HUES64 (cell line): Measurements from ENCODE around the gene CMIP.

Experiments
- H3K27ac ChIP-seq: 2 replicates; pipeline ENCODE4 v1.7.0; 2013; ENCODE audit warnings: low read depth, low read length, inconsistent platforms
- H3K27me3 ChIP-seq: 2 replicates; pipeline ENCODE4 v1.6.1; 2013; ENCODE audit warnings: mild to moderate bottlenecking, low read length; ENCODE audit not compliant: insufficient read depth
- H3K36me3 ChIP-seq: 2 replicates; pipeline ENCODE4 v1.6.1; 2013; ENCODE audit warnings: mild to moderate bottlenecking, low read length; ENCODE audit not compliant: insufficient read depth
- H3K4me1 ChIP-seq: 2 replicates; pipeline ENCODE4 v1.6.1; 2013; ENCODE audit warnings: mild to moderate bottlenecking, low read length, moderate library complexity; ENCODE audit not compliant: insufficient read depth
- H3K4me3 ChIP-seq: 2 replicates; pipeline ENCODE4 v1.5.1; 2013; ENCODE audit warnings: mild to moderate bottlenecking, low read length, moderate library complexity
- H3K9ac ChIP-seq: 2 replicates; pipeline ENCODE4 v1.6.1; 2013; ENCODE audit warnings: mild to moderate bottlenecking, low read depth, low read length
- H3K9me3 ChIP-seq: 2 replicates; pipeline ENCODE4 v1.6.1; 2013; ENCODE audit warnings: low read depth, low read length; ENCODE audit not compliant: insufficient read depth
- WGBS: fragments of 150-250, 120-280 bp; methylation state at CpG from one replicate; pipeline ENCODE4 v1.1.7; 2013; ENCODE audit warnings: missing lambda C conversion rate; 5-methylcytosine and 5-hydroxymethylcytosine counted together

CMIP gene

GRCh38 chr16:81620029-81620428 is 175.4 kb downstream of the CMIP start:
- no peak overlapping the region for H3K27ac ChIP-seq
- peaks cover 15% of the 10 kb centered on the region for H3K36me3 ChIP-seq
- no peak overlapping the region for H3K9ac ChIP-seq
- no peaks in the 10 kb centered on the region for H3K27me3 ChIP-seq
- no peaks in the 10 kb centered on the region for H3K4me1 ChIP-seq
- H3K4me3 ChIP-seq, result no peak overlapping the region
- H3K9me3 ChIP-seq, result no peaks in the 10 kb centered on the region
- 94% methylated on average over 4 of the region's 4 CpGs for WGBS

- no peaks in the 10 kb centered on the region for H3K27me3 ChIP-seq
- WGBS, result 87% methylated on average over 9 of the region's 9 CpGs
- H3K4me1 ChIP-seq, result no peaks in the 10 kb centered on the region
- H3K27ac ChIP-seq, result no peak overlapping the region
- H3K9ac ChIP-seq, result no peak overlapping the region
- peaks cover 15% of the 10 kb centered on the region for H3K36me3 ChIP-seq
- H3K9me3 ChIP-seq, result no peaks in the 10 kb centered on the region
- H3K4me3 ChIP-seq, result no peak overlapping the region
Measured at GRCh38 chr16:81620796-81621195, 176.2 kb downstream of the CMIP start.

DNA sequence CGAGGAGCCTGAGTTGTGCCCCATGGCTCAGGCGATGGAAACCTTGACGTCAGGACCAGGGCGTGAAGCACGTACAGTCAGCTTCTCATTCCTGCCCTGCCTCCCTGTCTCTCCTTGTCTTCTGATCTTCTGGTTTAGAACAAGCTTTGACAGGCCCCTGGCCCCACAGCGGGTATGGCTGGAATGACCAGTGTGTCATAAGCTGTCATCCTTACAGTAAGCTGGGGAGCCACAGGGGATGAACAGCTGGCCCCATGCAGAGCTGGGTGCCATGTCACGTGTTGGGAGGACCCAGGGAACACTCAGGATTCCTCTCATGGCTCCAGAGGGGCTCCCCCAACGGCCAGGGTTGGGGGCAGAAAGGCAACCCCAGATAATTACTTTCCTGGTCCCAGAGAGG is 176.9 kb downstream of the CMIP start:
- Histone ChIP-seq H3K9ac (no peak overlapping the region), H3K36me3 (peaks cover 12% of the 10 kb centered on the region), H3K4me1 (no peaks in the 10 kb centered on the region), H3K9me3 (no peaks in the 10 kb centered on the region), H3K4me3 (no peak overlapping the region), H3K27ac (no peak overlapping the region), H3K27me3 (no peaks in the 10 kb centered on the region)
- 93% methylated on average over 8 of the region's 8 CpGs for WGBS

DNA sequence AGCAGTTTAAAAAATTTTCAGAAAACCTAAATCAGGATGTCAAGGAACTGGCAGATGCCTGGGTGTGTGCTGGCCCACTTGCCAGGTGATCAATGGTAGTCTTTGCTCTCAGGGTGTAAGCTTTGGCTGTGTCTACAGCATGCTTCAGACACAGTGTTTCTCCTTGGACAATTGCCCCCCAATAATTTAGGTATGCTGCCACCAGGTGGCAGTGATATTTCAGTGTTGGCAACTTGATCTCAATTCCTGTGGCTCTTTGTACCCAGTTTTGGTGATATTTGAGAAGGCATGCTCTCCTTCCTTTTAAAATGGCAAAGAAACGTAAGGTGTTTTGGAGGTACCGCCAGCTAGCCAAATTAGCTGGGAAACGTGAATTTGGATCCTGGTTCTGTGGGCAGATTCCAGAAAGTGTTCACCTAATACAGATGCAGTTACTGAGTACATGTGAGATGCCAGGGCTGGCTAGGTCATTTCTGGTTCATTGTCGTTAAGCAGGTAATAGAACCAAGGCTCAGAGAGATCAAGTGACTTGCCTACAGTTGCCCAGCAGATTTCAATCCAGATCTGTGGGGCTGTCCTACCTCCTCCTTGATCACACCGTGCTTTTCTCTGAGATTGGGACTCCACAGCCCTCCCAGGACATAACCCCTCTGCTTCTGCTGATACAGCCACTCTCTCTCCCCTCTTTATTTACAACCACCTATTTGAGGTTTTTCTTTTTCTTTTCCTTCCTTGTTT is 178.9 kb downstream of the CMIP start:
- H3K9me3 ChIP-seq, result no peaks in the 10 kb centered on the region
- no peaks in the 10 kb centered on the region for H3K27me3 ChIP-seq
- H3K4me1 ChIP-seq, result no peaks in the 10 kb centered on the region
- H3K36me3 ChIP-seq, result 0 out of 2 replicates have a peak, but pooled peaks cover 3% of the 10 kb centered on the region
- 85% methylated on average over 5 of the region's 5 CpGs for whole genome bisulfite sequencing
- no peak overlapping the region for H3K9ac ChIP-seq
- H3K27ac ChIP-seq, result no peak overlapping the region
- no peak overlapping the region for H3K4me3 ChIP-seq

- Histone ChIP-seq H3K27me3 (no peaks in the 10 kb centered on the region), H3K4me3 (no peak overlapping the region), H3K9me3 (no peaks in the 10 kb centered on the region), H3K27ac (no peak overlapping the region), H3K36me3 (0 out of 2 replicates have a peak, but pooled peaks cover 3% of the 10 kb centered on the region), H3K9ac (no peak overlapping the region), H3K4me1 (no peaks in the 10 kb centered on the region)
- WGBS, result 93% methylated on average over 6 of the region's 6 CpGs
Measured at GRCh38 chr16:81624403-81624759, 179.8 kb downstream of the CMIP start.

GRCh38 chr16:81624760-81625543 is 180.3 kb downstream of the CMIP start:
- Histone ChIP-seq H3K4me3 (no peak overlapping the region), H3K4me1 (no peaks in the 10 kb centered on the region), H3K9me3 (no peaks in the 10 kb centered on the region), H3K36me3 (0 out of 2 replicates have a peak, but pooled peaks cover 3% of the 10 kb centered on the region), H3K27me3 (no peaks in the 10 kb centered on the region), H3K27ac (no peak overlapping the region), H3K9ac (no peak overlapping the region)
- 91% methylated on average over 11 of the region's 11 CpGs for WGBS

DNA sequence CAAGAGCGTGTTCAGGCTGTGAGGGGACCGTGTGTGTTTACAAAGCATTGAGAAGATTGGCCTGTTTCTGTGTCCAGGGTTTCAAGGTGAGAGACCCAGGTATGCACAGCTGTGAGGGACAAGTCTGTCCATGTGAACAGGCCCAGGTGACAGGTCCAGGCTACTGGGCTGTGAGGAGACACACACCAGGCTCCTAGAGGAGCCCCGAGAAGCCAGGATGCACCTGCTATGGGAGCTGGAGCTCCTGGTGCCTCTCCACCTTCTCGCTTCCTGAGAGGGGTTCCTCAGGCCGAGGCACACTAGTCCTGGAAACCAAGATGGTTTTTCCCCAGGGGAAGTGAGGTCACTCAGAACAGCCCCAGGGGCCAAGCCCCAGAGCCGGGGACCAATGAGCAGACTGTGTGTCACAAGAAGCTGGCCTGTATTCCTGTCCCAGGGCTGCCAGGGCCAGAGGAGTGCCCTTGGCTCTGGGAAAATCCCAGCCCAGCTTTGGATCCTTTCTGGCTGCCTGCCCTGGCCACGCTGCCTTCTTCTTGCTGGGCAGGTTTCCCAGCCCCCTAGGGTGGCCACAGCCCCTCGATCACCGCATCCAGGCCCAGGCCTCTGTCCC is 181.0 kb downstream of the CMIP start:
- H3K27me3 ChIP-seq, result no peaks in the 10 kb centered on the region
- 0 out of 2 replicates have a peak, but pooled peaks cover 3% of the 10 kb centered on the region for H3K36me3 ChIP-seq
- 93% methylated on average over 9 of the region's 9 CpGs for WGBS

DNA sequence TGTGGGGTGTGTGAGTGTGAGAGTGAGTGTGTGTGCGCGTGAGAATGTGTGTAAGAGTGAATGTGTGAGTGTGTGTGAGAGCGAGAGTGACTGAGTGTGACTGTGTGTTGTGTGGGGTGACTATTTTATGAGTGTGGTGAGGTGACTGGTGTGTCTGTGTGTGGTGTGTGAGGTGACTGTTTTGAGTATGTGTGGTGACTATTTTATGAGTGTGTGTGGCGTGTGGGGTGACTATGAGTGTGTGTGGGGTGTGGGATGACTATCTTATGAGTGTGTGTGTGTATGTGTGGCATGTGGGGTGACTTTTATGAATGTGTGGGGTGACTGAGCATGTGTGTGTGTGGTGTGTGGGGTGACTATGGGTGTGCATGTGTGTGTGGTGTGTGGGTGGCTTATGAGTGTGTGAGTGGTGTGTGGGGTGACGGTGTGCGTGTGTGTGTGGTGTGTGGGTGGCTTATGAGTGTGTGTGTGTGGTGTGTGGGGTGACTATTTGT is 181.6 kb downstream of the CMIP start:
- no peaks in the 10 kb centered on the region for H3K9me3 ChIP-seq
- H3K9ac ChIP-seq, result no peak overlapping the region
- no peaks in the 10 kb centered on the region for H3K27me3 ChIP-seq
- 96% methylated on average over 6 of the region's 6 CpGs for WGBS
- H3K4me1 ChIP-seq, result peaks cover 10% of the 10 kb centered on the region; the same call in 1 of the 2 replicates
- H3K4me3 ChIP-seq, result no peak overlapping the region
- H3K36me3 ChIP-seq, result 0 out of 2 replicates have a peak, but pooled peaks cover 3% of the 10 kb centered on the region
- no peak overlapping the region for H3K27ac ChIP-seq

More for the DNA sequence above, 181.0 kb downstream of the CMIP start:
- Histone ChIP-seq H3K4me3 (no peak overlapping the region), H3K9ac (no peak overlapping the region), H3K27ac (no peak overlapping the region), H3K9me3 (no peaks in the 10 kb centered on the region), H3K4me1 (peaks cover 4% of the 10 kb centered on the region; the same call in 1 of the 2 replicates)

DNA sequence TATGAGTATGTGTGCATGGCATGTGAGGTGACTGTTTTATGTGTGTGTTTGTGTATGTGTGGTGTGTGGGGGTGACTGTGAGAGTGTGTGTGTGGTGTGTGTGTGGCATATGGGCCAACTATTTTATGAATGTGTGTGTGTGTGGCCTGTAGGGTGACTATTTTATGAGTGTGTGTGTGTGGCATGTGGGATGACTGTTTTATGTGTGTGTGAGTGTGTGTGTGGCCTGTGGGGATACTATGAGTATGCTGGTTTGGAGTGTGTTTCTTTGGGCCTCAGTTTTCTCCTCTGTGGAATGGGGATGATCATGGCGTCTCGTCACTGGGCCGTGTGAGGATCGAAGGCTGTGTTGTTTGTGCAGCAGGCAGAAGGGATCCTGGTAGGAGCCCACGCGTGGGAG is 182.4 kb downstream of the CMIP start:
- Histone ChIP-seq H3K4me1 (peaks cover 14% of the 10 kb centered on the region; the same call in 1 of the 2 replicates), H3K27ac (no peak overlapping the region), H3K9me3 (no peaks in the 10 kb centered on the region), H3K4me3 (no peak overlapping the region), H3K9ac (no peak overlapping the region), H3K27me3 (no peaks in the 10 kb centered on the region), H3K36me3 (no peaks in the 10 kb centered on the region)
- 97% methylated on average over 6 of the region's 6 CpGs for WGBS

DNA sequence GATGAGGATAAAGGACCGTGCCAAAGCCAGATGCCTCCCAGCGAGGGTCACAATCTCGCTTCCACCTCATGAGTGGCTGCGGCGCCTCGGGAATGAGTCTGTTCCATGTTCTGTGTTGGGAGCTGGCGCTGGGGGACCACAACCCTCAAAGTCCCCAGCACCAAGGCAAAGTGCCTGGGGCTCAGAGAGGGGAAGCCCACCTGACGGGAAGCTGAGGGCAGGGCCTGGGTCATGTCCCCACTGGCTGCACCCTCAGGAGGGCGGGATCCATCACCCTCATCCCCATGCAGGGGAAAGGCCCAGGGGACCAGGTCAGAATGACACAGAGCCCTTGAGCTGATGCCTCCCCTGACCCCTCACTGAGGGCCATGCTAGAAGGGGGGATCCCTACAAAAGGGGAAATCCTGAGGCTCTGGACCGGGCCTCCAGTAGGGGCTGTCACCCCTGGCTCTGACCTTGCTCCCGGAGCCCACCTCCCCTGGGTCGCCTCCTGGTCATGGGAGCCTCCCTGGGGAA is 183.2 kb downstream of the CMIP start:
- Histone ChIP-seq H3K27me3 (no peaks in the 10 kb centered on the region), H3K36me3 (no peaks in the 10 kb centered on the region), H3K9me3 (no peaks in the 10 kb centered on the region), H3K27ac (no peak overlapping the region), H3K4me1 (peaks cover 18% of the 10 kb centered on the region), H3K9ac (no peak overlapping the region), H3K4me3 (no peak overlapping the region)
- 94% methylated on average over 12 of the region's 12 CpGs for WGBS
